ENCODE data around the gene KAT5.

DNA sequence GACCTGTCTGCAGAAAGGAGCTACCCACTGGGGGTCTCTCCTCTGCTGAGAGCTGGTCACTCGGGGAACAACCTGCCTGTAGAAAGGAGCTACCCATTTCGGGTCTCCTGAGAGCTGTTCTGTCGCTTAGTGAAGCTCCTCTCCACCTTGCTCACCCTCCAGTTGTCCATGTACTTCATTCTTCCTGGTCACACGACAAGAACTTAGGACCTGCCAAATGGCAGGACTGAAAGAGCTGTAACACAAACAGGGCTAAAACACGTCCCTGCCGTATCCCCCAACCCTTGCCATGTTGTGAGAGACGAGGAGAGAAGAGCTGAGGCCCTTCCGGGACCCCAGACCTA, 32.6 kb downstream of the KAT5 start:
- TF ChIP-seq RAD21 (IDR thresholded peaks at IDR 0.05; ENCODE audit: low read length), result no peak
- TF ChIP-seq BHLHE40 (IDR thresholded peaks at IDR 0.05; ENCODE audit: low read depth, low read length), result no peak
- no peak for TF ChIP-seq POLR2A (IDR thresholded peaks at IDR 0.05; ENCODE audit: low read depth, low read length)
- TF ChIP-seq SMC3 (IDR thresholded peaks at IDR 0.05; ENCODE audit: low read depth, low read length), result no peak
- TF ChIP-seq, protein P1, sequence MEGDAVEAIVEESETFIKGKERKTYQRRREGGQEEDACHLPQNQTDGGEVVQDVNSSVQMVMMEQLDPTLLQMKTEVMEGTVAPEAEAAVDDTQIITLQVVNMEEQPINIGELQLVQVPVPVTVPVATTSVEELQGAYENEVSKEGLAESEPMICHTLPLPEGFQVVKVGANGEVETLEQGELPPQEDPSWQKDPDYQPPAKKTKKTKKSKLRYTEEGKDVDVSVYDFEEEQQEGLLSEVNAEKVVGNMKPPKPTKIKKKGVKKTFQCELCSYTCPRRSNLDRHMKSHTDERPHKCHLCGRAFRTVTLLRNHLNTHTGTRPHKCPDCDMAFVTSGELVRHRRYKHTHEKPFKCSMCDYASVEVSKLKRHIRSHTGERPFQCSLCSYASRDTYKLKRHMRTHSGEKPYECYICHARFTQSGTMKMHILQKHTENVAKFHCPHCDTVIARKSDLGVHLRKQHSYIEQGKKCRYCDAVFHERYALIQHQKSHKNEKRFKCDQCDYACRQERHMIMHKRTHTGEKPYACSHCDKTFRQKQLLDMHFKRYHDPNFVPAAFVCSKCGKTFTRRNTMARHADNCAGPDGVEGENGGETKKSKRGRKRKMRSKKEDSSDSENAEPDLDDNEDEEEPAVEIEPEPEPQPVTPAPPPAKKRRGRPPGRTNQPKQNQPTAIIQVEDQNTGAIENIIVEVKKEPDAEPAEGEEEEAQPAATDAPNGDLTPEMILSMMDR (conservative IDR thresholded peaks at IDR 0.05; ENCODE audit: low read depth, low read length), result no peak
- no peak for TF ChIP-seq MXI1 (IDR thresholded peaks at IDR 0.05; ENCODE audit: borderline replicate concordance, low read depth, low read length)
- TF ChIP-seq, protein P2, sequence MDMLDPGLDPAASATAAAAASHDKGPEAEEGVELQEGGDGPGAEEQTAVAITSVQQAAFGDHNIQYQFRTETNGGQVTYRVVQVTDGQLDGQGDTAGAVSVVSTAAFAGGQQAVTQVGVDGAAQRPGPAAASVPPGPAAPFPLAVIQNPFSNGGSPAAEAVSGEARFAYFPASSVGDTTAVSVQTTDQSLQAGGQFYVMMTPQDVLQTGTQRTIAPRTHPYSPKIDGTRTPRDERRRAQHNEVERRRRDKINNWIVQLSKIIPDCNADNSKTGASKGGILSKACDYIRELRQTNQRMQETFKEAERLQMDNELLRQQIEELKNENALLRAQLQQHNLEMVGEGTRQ (IDR thresholded peaks at IDR 0.05; ENCODE audit: low read depth, low read length), result no peak
- TF ChIP-seq NFE2L2 (IDR thresholded peaks at IDR 0.05; ENCODE audit: low read depth, low read length), result no peak
